ENCODE results near the gene TMEM30B. TPM values are rescaled to one million over a fixed set of nuclear protein-coding genes. Genes with fewer than 3 reads are reported as not detected.

Gene TMEM30B
- total and polyA plus RNA-seq, 2 of the 8 experiments (the other 6 are each of a cell fraction or from before 2014, with no cell fraction given) = 11.2 to 18.7 TPM

DNA sequence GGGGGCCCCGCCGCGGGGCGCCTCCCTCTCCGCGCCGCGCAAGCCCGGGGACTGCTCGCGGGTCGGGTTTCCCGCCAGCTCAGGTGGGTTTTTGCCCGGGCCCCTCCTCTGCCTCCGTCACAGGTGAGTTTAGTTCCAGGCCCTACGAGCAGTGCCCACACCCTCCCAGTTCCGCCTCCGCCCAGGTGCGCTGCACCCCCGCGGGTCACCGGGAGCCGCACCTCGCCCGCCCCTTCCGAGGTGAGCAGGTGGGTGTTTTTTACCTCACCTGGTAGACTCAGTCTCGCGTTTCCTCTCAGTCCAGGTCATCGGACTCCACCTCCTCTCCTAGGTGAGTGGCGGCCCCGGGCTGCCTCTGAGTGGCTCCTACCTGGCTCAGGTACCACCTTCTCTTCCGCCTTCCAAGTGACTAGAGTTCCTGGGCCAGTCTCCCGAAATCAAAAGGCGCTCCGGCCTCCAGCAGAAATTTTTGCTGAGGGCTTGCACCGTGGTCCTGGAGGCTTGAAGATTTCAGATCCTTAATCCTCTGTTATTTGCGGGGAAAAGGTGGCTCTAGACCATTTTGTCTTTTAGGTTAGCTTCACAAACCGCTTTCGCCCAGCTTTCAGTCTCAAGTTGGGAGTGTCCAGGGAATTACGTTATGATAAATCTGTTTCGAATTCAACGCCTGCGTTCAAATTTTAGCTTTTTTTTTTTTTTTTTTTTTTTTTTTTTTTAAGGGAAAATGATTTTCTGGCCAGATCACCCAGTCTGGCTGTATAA, at the start of gene TMEM30B (continued):
- TF ChIP-seq CHD2 (IDR thresholded peaks at IDR 0.05; ENCODE audit: low read length) (peak; percentile 60), TAF1 (IDR thresholded peaks at IDR 0.05; ENCODE audit: low read depth, low read length) (peak; percentile 52; the same call in 1 of the 2 replicates), CTBP2 (IDR thresholded peaks at IDR 0.05; ENCODE audit: borderline replicate concordance, insufficient read depth, insufficient read length, low read length) (no peak), CREB1 (IDR thresholded peaks at IDR 0.05) (0 out of 2 replicates have a peak, but pooled peaks have one; percentile 13), RBBP5 (IDR thresholded peaks at IDR 0.05; ENCODE audit: borderline replicate concordance, low read depth, low read length) (0 out of 2 replicates have a peak, but pooled peaks have one; percentile 12), GABPA (IDR thresholded peaks at IDR 0.05; ENCODE audit: borderline replicate concordance, insufficient read depth, low read length) (0 out of 2 replicates have a peak, but pooled peaks have one; percentile 15), SP1 (IDR thresholded peaks at IDR 0.05; ENCODE audit: low read depth, low read length) (no peak), NANOG (IDR thresholded peaks at IDR 0.05; ENCODE audit: insufficient read depth, low read depth, low read length, poor library complexity, severe bottlenecking) (no peak), SAP30 (IDR thresholded peaks at IDR 0.05; ENCODE audit: insufficient read depth, insufficient replicate concordance, low read length) (no peak), EP300 (IDR thresholded peaks at IDR 0.05; ENCODE audit: borderline replicate concordance in 1 of 2, low read depth in 2 of 2, low read length in 2 of 2) (no peak), KDM4A (IDR thresholded peaks at IDR 0.05; ENCODE audit: low read depth, low read length, severe bottlenecking) (peak; percentile 46), TBP (IDR thresholded peaks at IDR 0.05; ENCODE audit: low read depth, low read length) (peak; percentile 75; the same call in 1 of the 2 replicates), ZNF274 (IDR thresholded peaks at IDR 0.05; ENCODE audit: borderline replicate concordance, extremely low read depth, low read length) (no peak)

Data from H1 (cell line).